CD4-positive, alpha-beta T cell treated with Interleukin-10 for 1 hour (primary cell): ENCODE measurements around the gene TTC4.

ENCODE experiments used
- DNase-seq: peaks from one replicate; pipeline ENCODE4 v3.0.0-alpha.2; 2020

Gene TTC4

DNA sequence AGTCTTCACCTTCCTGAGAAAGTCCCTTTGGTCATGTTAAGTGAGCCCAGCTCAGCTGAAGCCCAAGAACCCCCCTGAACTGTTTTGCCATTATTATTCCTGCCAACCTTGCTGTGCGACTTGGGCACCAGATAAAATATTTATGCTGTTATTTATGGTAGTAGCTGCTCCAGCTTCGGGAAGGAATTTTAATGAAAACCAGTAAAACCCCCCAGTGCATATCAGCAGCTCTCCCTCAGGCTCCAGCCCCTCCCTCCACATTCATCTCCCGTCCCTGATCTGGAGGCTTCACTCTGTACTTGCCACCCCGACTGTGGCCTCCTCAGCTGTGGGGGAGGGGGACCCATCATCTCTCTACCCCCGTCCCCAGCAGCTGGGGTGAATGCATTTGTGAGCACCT is 72.8 kb downstream of the TTC4 start:
- DNase-seq: no peak

GRCh38 chr1:54791880-54792522 is 76.3 kb downstream of the TTC4 start:
- DNase-seq: peak; percentile 48
